RPMI8226 (cell line): ENCODE data around the gene SCPEP1.
A peak's percentile ranks its signal among the peaks of the same experiment; 100 is the strongest.

Experiments used
- DNase-seq: peaks from one replicate; pipeline ENCODE4 v3.0.0-alpha.2; 2015

SCPEP1 gene

GRCh38 chr17:57004944-57005579 is 27.1 kb downstream of the SCPEP1 start:
- peak; percentile 67 for DNase-seq

GRCh38 chr17:57006040-57006439 is 28.1 kb downstream of the SCPEP1 start:
- DNase-seq = peak; percentile 50

GRCh38 chr17:57008958-57009357 is 31.0 kb downstream of the SCPEP1 start:
- DNase-seq = no peak

- DNase-seq = peak; percentile 59
Measured at GRCh38 chr17:57009737-57010445, 32.0 kb downstream of the SCPEP1 start.

GRCh38 chr17:57010487-57010886 is 32.6 kb downstream of the SCPEP1 start:
- DNase-seq = no peak

GRCh38 chr17:57011491-57012015 is 33.6 kb downstream of the SCPEP1 start:
- DNase-seq = peak; percentile 36

- no peak for DNase-seq
Measured at GRCh38 chr17:57016071-57016763, 38.3 kb downstream of the SCPEP1 start.

GRCh38 chr17:57016764-57017116 is 38.8 kb downstream of the SCPEP1 start:
- DNase-seq = no peak

- no peak for DNase-seq
Measured at GRCh38 chr17:57017625-57018024, 39.7 kb downstream of the SCPEP1 start.

- no peak for DNase-seq
Measured at GRCh38 chr17:57020208-57020607, 42.3 kb downstream of the SCPEP1 start.

- DNase-seq = no peak
Measured at GRCh38 chr17:57021226-57021940, 43.5 kb downstream of the SCPEP1 start.

- DNase-seq = no peak
Measured at GRCh38 chr17:57025876-57026275, 47.9 kb downstream of the SCPEP1 start.

GRCh38 chr17:57027852-57028251 is 49.9 kb downstream of the SCPEP1 start:
- no peak for DNase-seq

- DNase-seq = no peak
Measured at GRCh38 chr17:57032343-57032742, 54.4 kb downstream of the SCPEP1 start.

- no peak for DNase-seq
Measured at GRCh38 chr17:57033296-57033695, 55.4 kb downstream of the SCPEP1 start.

GRCh38 chr17:57034807-57035754 is 57.1 kb downstream of the SCPEP1 start:
- DNase-seq = no peak

GRCh38 chr17:57035971-57036481 is 58.1 kb downstream of the SCPEP1 start:
- DNase-seq = no peak

GRCh38 chr17:57037411-57037810 is 59.5 kb downstream of the SCPEP1 start:
- DNase-seq = no peak

- DNase-seq = no peak
Measured at GRCh38 chr17:57038486-57038885, 60.6 kb downstream of the SCPEP1 start.

- no peak for DNase-seq
Measured at GRCh38 chr17:57040571-57040970, 62.6 kb downstream of the SCPEP1 start.

GRCh38 chr17:57043276-57043675 is 65.3 kb downstream of the SCPEP1 start:
- no peak for DNase-seq
